Subcutaneous abdominal adipose tissue (tissue), 5 donors: ENCODE results near the gene TTYH3.

Experiments
- H3K27ac ChIP-seq: one replicate; pipeline ENCODE4 v1.7.0; 2013; ENCODE audit warnings: low read depth, mild to moderate bottlenecking, inconsistent platforms, low read length, moderate library complexity
- H3K27me3 ChIP-seq, 5 donors: one replicate each; pipeline ENCODE4 v1.7.0; 2013; ENCODE audit warnings: low read length in 5 of 5, inconsistent platforms in 1 of 5; ENCODE audit not compliant: control insufficient read depth in 5 of 5, insufficient read depth in 4 of 5
- H3K36me3 ChIP-seq, 5 donors: one replicate each; pipeline ENCODE4 v1.7.0; 2013; ENCODE audit warnings: low read length in 5 of 5; ENCODE audit not compliant: control insufficient read depth in 5 of 5, insufficient read depth in 5 of 5
- H3K4me1 ChIP-seq, 5 donors: one replicate each; pipeline ENCODE4 v1.7.0; 2013; ENCODE audit warnings: low read length in 5 of 5, mild to moderate bottlenecking in 3 of 5, moderate library complexity in 1 of 5; ENCODE audit not compliant: control insufficient read depth in 5 of 5, insufficient read depth in 5 of 5
- H3K4me3 ChIP-seq, 5 donors: one replicate each; pipeline ENCODE4 v1.7.0; 2013; ENCODE audit warnings: low read length in 5 of 5, low read depth in 1 of 5
- H3K9ac ChIP-seq, 5 donors: one replicate each; pipeline ENCODE4 v1.7.0; 2013; ENCODE audit warnings: low read length in 5 of 5, mild to moderate bottlenecking in 4 of 5, moderate library complexity in 3 of 5
- H3K9me3 ChIP-seq, 5 donors: one replicate each; pipeline ENCODE4 v1.7.0; 2013; ENCODE audit warnings: low read length in 5 of 5; ENCODE audit not compliant: control insufficient read depth in 5 of 5
- donor health status: healthy.
- donor health status: healthy.
- donor health status: healthy.
- donor health status: healthy.
- donor health status: healthy.

Gene TTYH3

DNA sequence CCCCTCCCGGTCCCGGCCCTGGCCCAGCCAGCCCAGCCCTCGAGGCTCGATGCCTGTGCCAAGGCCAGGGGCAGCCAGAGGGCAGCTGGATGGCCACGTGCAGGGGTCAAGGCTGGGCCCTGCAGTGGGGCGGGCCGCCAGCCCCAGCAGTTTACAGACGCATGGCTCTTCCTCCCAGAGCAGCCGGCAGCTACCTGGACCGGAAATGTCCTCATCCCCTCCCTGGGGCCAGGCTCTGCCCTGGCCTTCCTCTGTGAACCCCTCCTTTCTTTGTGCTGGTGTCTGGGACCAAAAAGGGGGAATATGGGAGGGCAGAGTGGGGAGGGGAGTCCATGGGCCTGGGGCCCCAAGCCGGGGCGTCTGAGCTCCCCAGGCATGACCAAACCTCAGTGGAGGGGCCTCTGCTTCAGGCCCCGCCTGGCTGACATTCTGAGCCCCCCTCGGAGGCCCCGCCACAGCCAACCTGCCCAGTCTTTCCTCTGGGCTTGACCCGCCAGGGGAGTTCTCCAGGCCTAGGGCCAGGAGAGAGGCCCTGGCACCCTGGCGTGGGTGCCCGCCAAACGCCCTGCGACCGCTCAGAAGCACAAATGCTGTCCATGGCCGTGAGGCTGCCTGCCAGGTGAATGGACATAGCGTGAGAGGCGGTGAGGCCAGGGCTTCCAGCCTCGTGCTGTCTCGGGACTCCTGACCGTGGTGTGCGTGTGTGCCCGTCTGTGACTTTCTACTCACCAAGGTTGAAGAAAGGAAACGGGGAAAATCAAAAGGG, 31.5 kb downstream of the TTYH3 start:
- peaks cover 0 to 36% (median 15%) of the 10 kb centered on the region in 5 donors for H3K36me3 ChIP-seq
- H3K9ac ChIP-seq = peak overlapping the region in 1 of 5 donors; percentile 47
- H3K27me3 ChIP-seq = peaks cover 2 to 15% (median 11%) of the 10 kb centered on the region in 5 donors
- peaks cover 2 to 27% (median 24%) of the 10 kb centered on the region in 5 donors for H3K4me1 ChIP-seq
- peaks cover 0 to 9% (median 6%) of the 10 kb centered on the region in 5 donors for H3K9me3 ChIP-seq
- no peak overlapping the region for H3K27ac ChIP-seq
- no peak overlapping the region for H3K4me3 ChIP-seq

DNA sequence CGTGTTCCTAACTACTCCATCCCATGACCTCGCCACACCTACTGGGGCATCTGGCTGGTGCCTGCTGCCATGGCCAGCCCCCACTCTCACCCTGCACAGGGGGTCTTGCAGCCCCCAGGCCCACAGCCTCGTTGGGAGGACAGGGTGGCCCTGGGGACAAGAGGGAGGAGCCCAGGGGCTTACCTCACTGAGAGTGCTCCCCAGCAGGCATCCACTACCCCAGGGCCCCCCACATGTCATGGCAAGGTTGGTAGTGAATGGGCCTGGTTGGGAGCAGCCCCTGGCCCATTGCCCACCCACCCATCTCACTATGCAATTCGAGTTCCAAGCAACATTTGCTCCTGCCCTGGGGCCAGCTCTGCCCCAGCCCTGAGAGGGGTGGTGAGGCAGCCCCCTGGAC, 32.2 kb downstream of the TTYH3 start:
- peaks cover 0 to 29% (median 9%) of the 10 kb centered on the region in 5 donors for H3K36me3 ChIP-seq
- peaks cover 3 to 16% (median 12%) of the 10 kb centered on the region in 5 donors for H3K27me3 ChIP-seq
- no peak overlapping the region for H3K27ac ChIP-seq
- H3K9ac ChIP-seq = no peak overlapping the region
- peaks cover 2 to 27% (median 24%) of the 10 kb centered on the region in 5 donors for H3K4me1 ChIP-seq
- H3K9me3 ChIP-seq = peaks cover 0 to 9% (median 6%) of the 10 kb centered on the region in 5 donors
- H3K4me3 ChIP-seq = no peak overlapping the region

DNA sequence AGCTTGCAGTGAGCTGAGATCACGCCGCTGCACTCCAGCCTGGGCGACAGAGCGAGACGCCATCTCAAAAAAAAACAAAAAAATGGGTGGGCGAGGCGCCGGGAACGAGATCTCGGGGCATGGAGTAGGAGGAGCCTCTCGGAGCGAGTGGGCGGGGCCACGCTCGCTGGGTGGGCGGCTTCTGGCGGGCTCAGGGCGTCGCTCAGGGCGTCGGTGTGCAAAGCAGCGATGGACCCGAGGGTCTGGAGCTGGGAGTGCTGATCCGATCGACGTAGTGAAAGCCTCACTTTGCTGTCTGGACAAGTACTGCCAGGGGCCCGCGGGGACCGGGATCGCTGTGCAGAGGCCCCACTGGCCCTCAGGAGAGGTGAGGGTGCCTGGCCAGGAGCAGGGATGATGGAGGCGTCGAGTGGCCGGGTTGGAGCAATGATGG, 33.6 kb downstream of the TTYH3 start:
- H3K36me3 ChIP-seq = peaks cover 0 to 17% (median 9%) of the 10 kb centered on the region in 5 donors
- no peak overlapping the region for H3K4me3 ChIP-seq
- H3K27ac ChIP-seq = no peak overlapping the region
- peaks cover 3 to 21% (median 13%) of the 10 kb centered on the region in 5 donors for H3K27me3 ChIP-seq
- H3K4me1 ChIP-seq = peaks cover 2 to 27% (median 24%) of the 10 kb centered on the region in 5 donors
- peaks cover 0 to 9% (median 6%) of the 10 kb centered on the region in 5 donors for H3K9me3 ChIP-seq
- H3K9ac ChIP-seq = no peak overlapping the region

DNA sequence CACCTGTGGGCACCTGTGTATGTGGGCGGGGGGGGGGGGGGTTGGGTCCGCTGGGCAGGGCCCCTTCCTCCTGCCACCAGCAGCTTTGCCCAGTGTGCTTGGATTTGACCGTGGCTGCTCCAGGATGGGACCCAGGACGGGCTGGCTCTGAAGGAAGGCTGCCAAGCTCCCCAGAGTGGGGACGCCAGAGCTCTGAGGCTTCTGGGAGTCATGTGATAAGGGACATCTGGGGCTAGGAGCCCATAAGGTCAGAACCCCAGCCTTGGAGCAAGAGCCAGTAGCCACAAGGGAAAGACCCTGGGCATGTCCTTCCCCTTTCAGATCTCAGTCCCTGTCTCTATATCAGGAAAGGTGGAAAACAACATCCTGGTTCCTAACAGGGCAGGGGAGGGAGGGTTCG, 34.4 kb downstream of the TTYH3 start:
- H3K27me3 ChIP-seq = peaks cover 3 to 21% (median 13%) of the 10 kb centered on the region in 5 donors
- peaks cover 2 to 31% (median 28%) of the 10 kb centered on the region in 5 donors for H3K4me1 ChIP-seq
- H3K9me3 ChIP-seq = peaks cover 0 to 9% (median 6%) of the 10 kb centered on the region in 5 donors
- H3K4me3 ChIP-seq = no peak overlapping the region
- H3K27ac ChIP-seq = no peak overlapping the region
- no peak overlapping the region for H3K9ac ChIP-seq
- peaks cover 0 to 13% (median 7%) of the 10 kb centered on the region in 5 donors for H3K36me3 ChIP-seq

DNA sequence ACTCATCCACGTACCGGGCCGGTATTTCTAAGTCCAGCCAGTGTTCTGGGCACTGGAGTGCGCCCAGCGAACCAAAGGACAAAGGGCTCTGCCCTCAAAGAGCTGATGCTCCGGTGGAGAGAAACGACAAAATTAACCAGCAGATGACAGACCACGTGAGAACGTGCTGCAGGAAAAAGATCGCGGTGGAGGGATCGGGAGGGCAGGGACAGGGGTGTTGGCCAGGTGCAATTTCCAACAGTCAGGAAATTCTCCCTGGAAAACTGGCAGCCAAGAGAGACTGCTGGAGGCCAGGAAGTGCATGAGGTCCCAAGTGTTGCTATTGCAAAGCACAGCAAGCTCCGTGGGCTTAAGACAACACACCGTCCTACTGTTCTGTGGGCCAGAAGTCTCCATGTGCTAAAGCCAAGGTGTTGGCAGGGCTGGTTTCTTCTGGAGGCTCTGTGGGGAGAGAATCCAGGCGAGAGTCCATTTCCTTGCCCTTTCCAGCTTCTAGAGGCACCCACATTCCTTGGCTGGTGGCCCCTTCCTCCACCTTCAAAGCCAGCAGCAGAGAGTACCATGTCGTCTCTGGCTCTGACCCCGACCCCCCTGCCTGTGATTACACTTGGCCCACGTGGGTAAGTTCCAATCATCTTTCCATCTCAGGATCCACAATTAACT, 34.9 kb downstream of the TTYH3 start:
- Histone ChIP-seq H3K9me3 (peaks cover 0 to 9% (median 6%) of the 10 kb centered on the region in 5 donors), H3K27me3 (peaks cover 3 to 21% (median 13%) of the 10 kb centered on the region in 5 donors), H3K4me1 (peaks cover 2 to 32% (median 28%) of the 10 kb centered on the region in 5 donors), H3K27ac (no peak overlapping the region), H3K9ac (no peak overlapping the region), H3K4me3 (no peak overlapping the region), H3K36me3 (peaks cover 0 to 9% (median 5%) of the 10 kb centered on the region in 5 donors)

DNA sequence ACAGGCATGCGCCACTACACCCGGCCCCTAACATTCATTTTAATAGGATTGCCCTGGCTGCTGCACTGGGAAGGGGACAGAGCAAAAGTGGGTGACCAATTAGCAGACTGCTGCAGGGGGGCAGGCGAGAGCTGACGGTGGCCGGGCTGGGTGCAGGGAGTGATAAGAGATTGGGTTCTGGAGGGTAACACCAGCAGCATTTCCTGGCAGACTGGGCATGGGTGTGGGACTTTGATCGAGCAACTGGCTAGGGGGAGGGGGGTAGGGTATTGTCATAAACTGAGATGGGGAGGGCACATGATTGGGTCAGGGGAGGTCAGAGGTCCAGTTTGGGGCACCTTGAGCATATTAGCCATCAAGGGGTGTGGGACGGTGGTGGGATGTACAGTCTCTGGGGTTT, 36.1 kb downstream of the TTYH3 start:
- peaks cover 3 to 21% (median 13%) of the 10 kb centered on the region in 5 donors for H3K27me3 ChIP-seq
- H3K27ac ChIP-seq = no peak overlapping the region
- no peak overlapping the region for H3K9ac ChIP-seq
- peaks cover 2 to 29% (median 25%) of the 10 kb centered on the region in 5 donors for H3K4me1 ChIP-seq
- no peaks in the 10 kb centered on the region for H3K36me3 ChIP-seq
- H3K4me3 ChIP-seq = no peak overlapping the region
- peaks cover 0 to 9% (median 6%) of the 10 kb centered on the region in 5 donors for H3K9me3 ChIP-seq

DNA sequence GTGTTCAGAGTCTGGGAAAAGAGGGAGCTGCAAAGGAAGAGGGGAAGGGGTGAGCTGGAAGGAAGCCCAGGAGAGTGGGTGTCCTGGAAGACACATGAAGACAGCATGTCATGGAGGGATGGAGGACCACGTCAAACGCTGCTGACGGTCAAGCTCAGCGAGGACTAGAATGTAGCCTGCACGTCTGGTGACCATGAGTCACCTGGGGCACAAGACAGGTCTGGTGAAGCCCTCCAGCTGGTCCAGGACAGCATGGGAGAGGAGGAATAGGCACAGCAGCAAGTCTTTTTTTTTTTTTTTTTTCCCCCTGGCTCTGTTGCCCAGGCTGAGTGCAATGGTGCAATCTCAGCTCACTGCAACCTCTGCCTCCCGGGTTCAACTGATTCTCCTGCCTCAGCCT, 36.6 kb downstream of the TTYH3 start:
- H3K4me3 ChIP-seq = no peak overlapping the region
- H3K9me3 ChIP-seq = peaks cover 0 to 9% (median 6%) of the 10 kb centered on the region in 5 donors
- H3K27me3 ChIP-seq = peaks cover 3 to 21% (median 13%) of the 10 kb centered on the region in 5 donors
- peaks cover 2 to 23% (median 19%) of the 10 kb centered on the region in 5 donors for H3K4me1 ChIP-seq
- no peaks in the 10 kb centered on the region for H3K36me3 ChIP-seq
- no peak overlapping the region for H3K9ac ChIP-seq
- no peak overlapping the region for H3K27ac ChIP-seq

DNA sequence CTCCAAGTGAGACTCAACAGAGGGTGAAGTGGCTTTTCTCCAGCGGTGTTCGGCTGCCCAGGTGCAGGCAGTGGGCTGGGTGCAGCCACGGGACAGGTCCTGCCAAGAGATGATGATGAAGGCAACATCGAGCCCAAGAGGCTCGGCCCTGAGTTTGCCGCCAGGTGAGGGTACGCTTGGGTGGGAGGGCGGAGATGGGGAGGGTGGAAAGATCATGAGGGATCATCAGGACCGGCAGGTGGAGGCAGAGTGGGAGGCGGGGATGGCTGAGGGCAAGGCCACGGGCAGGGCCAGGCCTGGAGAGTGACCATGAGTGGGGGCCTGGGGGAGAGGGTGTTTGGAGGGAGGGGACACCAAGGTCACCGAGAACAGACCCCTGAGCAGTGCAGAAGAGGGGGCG, 38.4 kb downstream of the TTYH3 start:
- no peaks in the 10 kb centered on the region for H3K36me3 ChIP-seq
- H3K27me3 ChIP-seq = peaks cover 3 to 21% (median 13%) of the 10 kb centered on the region in 5 donors
- peaks cover 0 to 13% (median 6%) of the 10 kb centered on the region in 5 donors for H3K9me3 ChIP-seq
- H3K9ac ChIP-seq = no peak overlapping the region
- peaks cover 0 to 18% (median 12%) of the 10 kb centered on the region in 5 donors for H3K4me1 ChIP-seq
- H3K4me3 ChIP-seq = no peak overlapping the region
- H3K27ac ChIP-seq = no peak overlapping the region

DNA sequence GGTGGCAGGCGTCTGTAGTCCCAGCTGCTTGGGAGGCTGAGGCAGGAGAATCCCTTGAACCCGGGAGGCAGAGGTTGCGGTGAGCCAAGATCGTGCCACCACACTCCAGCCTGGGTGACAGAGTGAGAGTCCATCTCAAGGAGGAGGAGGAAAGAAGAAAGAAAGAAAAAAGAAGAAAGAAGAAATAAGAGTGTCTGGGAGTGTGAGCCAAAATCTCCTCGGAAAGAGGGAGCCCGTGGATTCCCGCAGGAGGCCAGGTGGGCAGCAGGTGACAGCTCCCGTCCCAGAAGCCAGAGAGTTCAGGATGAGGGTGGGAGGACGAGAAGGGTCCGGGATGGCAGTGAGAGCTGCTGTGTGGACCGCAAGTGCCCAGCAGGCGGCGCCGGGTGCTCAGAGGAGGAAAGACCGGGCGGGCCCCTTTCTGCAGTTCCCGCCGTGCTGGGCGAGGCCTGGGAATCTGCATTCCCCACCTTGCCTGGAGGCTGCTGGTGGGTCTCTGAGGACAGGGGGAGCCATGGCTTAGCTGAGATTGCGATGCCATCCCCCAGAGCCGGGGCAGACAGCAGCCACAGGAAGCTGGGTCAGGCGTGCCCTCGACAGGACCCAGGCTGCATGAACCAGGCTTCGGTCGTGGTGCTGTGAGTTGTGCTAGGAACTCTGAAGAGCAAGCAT, 39.1 kb downstream of the TTYH3 start:
- H3K27ac ChIP-seq = no peak overlapping the region
- H3K4me1 ChIP-seq = peaks cover 0 to 12% (median 5%) of the 10 kb centered on the region in 5 donors
- no peak overlapping the region for H3K9ac ChIP-seq
- peaks cover 0 to 13% (median 6%) of the 10 kb centered on the region in 5 donors for H3K9me3 ChIP-seq
- no peaks in the 10 kb centered on the region for H3K36me3 ChIP-seq
- no peak overlapping the region for H3K4me3 ChIP-seq
- H3K27me3 ChIP-seq = peaks cover 3 to 17% (median 9%) of the 10 kb centered on the region in 5 donors
